Thyroid gland (tissue), 4 donors: ENCODE data around the gene GPD1L.

Experiments
- CTCF ChIP-seq, 6 experiments: fragments of 200-600 bp in 3 of 6; fragments of 450-650 bp in 3 of 6; sonication (generic) in 3 of 6; IDR thresholded peaks; one replicate each; pipeline ENCODE4 v1.5.1; 2016 to 2019; ENCODE audit warnings: antibody characterized with exemption in 6 of 6, mild to moderate bottlenecking in 2 of 6, inconsistent platforms in 1 of 6, moderate library complexity in 1 of 6
- POLR2A ChIP-seq, 2 donors: fragments of 450-650 bp; IDR thresholded peaks; one replicate each; pipeline ENCODE4 v1.6.1; 2017; ENCODE audit warnings: antibody characterized with exemption in 2 of 2, mild to moderate bottlenecking in 2 of 2, moderate library complexity in 1 of 2

GRCh38 chr3:32189693-32190092 lies 83.3 kb downstream of the GPD1L start:
- TF ChIP-seq POLR2A (IDR thresholded peaks at IDR 0.05), result no peak
- no peak for TF ChIP-seq CTCF (IDR thresholded peaks at IDR 0.05)
